Cardiac fibroblast (primary cell): ENCODE measurements around the gene KIRREL3.

Experiments used
- DNase-seq, 2 donors: peaks; one replicate each; pipeline versions ENCODE4 v3.0.0 to v3.0.0-alpha.2; 2010; ENCODE audit warnings: low read depth in 2 of 2
- H3K4me3 ChIP-seq, 2 donors: replicated peaks in 1 of 2; 1 replicate in 1 of 2; 2 replicates in 1 of 2; pipeline ENCODE4 v1.5.1; 2011; ENCODE audit warnings: low read depth in 2 of 2, low read length in 2 of 2, mild to moderate bottlenecking in 2 of 2, moderate library complexity in 1 of 2
- TF ChIP-seq, protein P1 (sequence below): IDR thresholded peaks from one replicate; pipeline ENCODE4 v1.5.1; 2011; ENCODE audit warnings: low read depth, mild to moderate bottlenecking, low read length, inconsistent platforms

The KIRREL3 gene

DNA sequence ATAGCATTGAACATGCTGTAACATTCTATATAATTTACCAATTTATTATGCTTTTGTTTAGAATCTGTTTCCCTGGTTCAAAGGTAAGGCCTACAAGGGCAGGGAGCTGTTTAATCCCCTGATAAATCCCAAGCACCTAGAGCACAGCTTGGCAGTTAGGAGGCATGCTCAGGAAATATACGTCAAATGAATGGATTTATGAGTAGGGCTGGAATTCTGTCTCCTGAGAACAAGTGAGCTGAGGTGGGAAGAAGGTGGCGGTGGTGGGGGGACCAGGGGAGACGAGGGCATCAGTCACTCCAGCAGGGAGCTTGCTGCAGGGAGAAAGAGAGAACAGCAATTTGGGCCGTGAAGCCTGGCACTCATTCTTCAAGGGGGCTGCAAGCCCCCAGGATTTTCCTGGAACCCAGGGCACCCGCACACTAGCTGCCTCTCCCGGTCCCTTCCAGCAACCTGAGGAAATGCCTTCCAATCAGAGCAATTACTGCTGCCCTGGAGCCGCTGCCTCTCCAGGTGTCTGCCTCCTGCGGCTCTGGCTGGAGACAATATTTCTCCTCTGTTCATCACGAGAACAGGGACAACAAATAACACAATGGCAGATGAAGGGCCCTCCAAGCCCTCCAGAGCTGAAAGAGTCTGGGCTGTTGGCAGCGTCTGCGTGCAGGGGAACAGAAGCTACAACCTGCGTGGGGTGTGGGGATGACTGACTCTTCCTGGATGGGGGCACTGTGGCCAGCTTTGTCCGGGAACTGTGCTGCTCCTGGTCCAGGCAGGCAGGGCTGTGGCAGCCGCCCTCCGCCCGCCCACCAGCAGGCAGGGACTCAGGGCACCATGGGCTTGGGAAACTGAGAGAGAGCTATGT is 411.7 kb downstream of the KIRREL3 start:
- no peak for DNase-seq
- TF ChIP-seq, protein P1, sequence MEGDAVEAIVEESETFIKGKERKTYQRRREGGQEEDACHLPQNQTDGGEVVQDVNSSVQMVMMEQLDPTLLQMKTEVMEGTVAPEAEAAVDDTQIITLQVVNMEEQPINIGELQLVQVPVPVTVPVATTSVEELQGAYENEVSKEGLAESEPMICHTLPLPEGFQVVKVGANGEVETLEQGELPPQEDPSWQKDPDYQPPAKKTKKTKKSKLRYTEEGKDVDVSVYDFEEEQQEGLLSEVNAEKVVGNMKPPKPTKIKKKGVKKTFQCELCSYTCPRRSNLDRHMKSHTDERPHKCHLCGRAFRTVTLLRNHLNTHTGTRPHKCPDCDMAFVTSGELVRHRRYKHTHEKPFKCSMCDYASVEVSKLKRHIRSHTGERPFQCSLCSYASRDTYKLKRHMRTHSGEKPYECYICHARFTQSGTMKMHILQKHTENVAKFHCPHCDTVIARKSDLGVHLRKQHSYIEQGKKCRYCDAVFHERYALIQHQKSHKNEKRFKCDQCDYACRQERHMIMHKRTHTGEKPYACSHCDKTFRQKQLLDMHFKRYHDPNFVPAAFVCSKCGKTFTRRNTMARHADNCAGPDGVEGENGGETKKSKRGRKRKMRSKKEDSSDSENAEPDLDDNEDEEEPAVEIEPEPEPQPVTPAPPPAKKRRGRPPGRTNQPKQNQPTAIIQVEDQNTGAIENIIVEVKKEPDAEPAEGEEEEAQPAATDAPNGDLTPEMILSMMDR, result no peak
- H3K4me3 ChIP-seq, result no peak overlapping the region

GRCh38 chr11:126587541-126587940 is 413.0 kb downstream of the KIRREL3 start:
- TF ChIP-seq, protein P1, result no peak
- no peak overlapping the region for H3K4me3 ChIP-seq
- peak in 1 of 2 donors; percentile 7 for DNase-seq

- DNase-seq, result peak; percentile 95 to 97
- TF ChIP-seq, protein P1, result no peak
- no peak overlapping the region for H3K4me3 ChIP-seq
Observed at GRCh38 chr11:126585774-126586491, 414.6 kb downstream of the KIRREL3 start.

- DNase-seq, result no peak
- H3K4me3 ChIP-seq, result no peak overlapping the region
- TF ChIP-seq, protein P1, result no peak
Observed at GRCh38 chr11:126585388-126585773, 415.2 kb downstream of the KIRREL3 start.

GRCh38 chr11:126583594-126584427 is 416.8 kb downstream of the KIRREL3 start:
- DNase-seq, result no peak
- H3K4me3 ChIP-seq, result no peak overlapping the region
- TF ChIP-seq, protein P1, result no peak

DNA sequence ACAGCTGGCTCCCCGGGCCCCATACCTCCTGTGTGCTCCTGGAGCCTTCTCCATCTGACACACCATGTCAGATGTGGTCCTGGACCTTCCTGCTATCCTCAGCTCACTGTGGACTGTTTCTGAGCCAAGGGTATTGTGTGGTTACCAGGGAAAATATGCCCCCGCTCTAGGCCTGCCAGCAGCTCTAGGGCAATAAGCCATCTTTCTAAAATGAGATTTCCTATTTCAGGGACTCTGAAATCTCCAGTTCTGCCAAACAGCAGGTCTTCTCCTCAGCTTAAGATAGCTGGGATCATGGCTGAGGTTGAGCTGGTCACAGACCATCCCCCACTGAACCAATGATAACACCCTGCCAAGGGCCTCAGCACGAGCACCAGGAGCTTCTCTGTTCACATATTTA is 417.5 kb downstream of the KIRREL3 start:
- TF ChIP-seq, protein P1, result no peak

More for the DNA sequence above, 417.5 kb downstream of the KIRREL3 start:
- H3K4me3 ChIP-seq, result no peak overlapping the region
- no peak for DNase-seq
